ENCODE data around the gene DMAC2.
"Not testable (repeated sequence)": the region's sequence is repeated elsewhere in the genome, so short reads cannot be mapped to it uniquely, and the experiment has no call there.

The DMAC2 gene

DNA sequence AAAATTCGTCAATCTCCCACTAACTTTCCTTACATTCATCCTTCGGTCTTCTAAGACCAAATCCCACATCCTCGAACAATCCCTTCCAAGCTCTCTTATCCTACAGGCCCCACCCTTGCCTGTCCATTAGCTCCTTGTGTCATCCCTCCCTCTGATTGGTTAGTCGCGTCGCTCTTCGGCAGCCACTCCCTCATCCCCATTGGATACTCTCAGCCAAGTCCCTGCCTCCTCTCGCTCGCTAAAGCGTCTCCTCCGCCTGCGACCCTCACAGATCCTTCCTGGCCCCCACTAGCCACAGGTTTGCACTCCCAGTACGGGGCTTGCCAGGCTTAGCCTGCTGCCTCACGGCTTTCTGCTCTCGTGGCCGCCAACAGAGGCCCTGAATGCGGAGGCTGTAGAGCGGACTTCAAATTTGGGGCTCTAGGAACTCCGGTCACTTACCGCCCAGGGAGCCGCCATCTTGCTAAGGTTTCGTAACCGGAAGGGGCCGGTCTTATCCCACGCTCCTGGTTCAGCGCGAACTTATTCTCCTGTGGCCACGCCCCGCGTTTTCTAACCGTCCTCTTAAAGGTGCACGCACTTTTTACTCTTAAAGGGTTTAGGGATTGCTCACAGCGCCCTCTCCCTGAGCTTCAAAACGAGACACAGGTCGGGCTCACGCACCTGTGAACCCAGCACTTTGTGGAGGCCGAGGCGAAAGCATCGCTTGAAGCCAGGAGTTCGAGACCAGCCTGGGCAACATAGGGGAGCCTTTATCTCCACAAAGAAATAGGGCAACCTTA, at the start of gene DMAC2:
Gene DMAC2, minus strand, starts transcription at position 472 of the 782 bp plus-strand sequence. Its CDS starts 13 bp downstream, at position 459.
- DNase-seq = peak; percentile 99

DNA sequence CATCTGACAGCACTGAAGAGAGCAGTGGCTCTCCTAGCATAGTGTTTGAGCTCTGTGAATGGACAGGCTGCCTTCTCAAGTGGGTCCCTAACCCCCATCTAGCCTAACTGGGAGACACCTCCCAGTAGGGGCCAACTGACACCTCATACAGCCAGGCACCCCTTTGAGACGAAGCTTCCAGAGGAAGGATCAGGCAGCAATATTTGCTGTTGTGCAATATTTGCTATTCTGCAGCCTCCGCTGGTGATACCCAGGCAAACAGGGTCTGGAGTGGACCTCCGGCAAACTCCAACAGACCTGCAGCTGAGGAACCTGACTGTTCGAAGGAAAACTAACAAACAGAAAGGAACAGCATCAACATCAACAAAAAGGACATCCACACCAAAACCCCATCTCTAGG, 47.2 kb upstream of the DMAC2 start:
- not testable (repeated sequence) for DNase-seq

GRCh38 chr19:41484822-41485221, 45.1 kb upstream of the DMAC2 start:
- no peak for DNase-seq

GRCh38 chr19:41480336-41480735, 40.6 kb upstream of the DMAC2 start:
- no peak for DNase-seq

GRCh38 chr19:41479757-41480191, 40.1 kb upstream of the DMAC2 start:
- DNase-seq = no peak

DNA sequence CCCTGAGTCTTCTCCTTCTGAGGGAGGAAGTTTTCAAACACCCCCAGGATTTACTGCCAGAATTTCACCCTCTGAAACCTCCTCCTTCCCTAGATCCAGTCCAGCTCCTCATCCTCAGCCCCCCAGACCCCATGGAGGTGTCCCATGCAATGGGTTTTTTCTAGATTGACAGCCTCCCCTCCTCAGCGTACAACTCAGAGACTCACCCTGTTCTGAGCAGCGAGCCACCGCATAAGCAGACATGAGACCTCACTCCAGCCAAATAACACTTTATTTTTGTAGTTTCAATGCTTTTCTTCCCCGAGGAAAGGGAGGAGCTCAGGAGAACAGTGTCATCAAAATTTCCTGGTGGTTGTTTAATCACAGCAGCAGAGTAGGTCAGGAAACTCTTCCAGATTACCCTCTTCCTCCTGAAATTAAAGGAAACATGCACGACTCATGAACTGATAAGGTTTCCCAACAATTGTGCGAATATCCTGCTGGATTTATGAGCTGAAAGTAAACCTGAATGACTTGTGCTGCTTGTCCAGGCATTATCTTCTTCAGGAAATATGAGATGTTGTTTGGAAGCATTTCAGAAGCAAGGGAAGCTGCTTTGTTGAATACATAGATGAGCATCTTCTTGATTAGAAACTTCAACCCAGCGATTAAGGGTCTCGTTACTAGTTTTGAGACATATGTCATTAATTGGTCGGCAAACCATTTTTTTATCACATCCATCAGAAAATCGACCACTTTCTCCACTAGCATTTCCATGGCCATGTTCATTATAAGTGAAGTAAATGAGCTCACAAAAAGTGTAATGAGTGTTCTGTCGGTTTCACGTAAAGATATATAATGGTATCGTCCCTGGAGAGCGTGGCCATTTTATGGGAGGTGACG, 39.4 kb upstream of the DMAC2 start:
- no peak for DNase-seq

DNA sequence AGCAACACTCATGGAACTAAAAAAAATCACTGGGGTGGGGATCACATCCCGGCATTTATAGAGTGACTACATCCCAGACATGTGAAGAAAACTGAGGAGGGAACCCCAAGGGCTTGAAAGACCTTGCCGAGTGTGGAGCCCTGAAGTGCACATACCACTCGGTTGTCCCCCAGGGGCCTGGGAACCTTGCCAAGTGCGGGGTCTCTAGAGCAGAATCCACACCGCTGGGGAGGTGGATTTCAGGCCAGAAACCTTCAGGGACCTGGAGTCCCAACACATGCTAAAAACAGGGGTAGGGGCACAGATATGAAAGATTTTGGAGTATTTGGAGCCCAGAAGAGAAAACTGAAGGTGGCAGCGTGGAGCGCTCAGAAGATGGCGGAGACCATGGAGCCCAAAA, 38.5 kb upstream of the DMAC2 start:
- no peak for DNase-seq

DNA sequence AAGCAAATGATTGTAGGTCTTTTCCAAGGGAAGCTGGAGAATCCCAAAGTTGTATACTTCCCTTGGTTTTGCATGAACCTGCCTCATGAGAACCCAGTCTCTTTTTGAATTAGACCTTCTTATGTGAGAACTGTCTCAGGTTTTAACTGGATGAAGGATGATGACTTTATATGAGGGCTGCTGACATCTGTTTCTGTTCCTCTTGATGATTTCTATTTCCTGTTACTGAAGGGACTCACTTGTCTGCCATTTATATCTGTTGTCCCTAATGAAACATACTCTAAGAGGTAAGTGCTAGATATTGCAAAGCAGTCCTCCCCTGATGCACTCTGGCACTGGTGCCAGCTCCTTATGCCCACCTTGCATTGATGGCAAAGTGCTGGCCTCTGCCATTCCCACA, 36.9 kb upstream of the DMAC2 start:
- no peak for DNase-seq

GRCh38 chr19:41463257-41464256, 23.8 kb upstream of the DMAC2 start:
- DNase-seq = not testable (repeated sequence)

GRCh38 chr19:41462497-41462896, 22.8 kb upstream of the DMAC2 start:
- no peak for DNase-seq

GRCh38 chr19:41457241-41457640, 17.5 kb upstream of the DMAC2 start:
- DNase-seq = no peak

DNA sequence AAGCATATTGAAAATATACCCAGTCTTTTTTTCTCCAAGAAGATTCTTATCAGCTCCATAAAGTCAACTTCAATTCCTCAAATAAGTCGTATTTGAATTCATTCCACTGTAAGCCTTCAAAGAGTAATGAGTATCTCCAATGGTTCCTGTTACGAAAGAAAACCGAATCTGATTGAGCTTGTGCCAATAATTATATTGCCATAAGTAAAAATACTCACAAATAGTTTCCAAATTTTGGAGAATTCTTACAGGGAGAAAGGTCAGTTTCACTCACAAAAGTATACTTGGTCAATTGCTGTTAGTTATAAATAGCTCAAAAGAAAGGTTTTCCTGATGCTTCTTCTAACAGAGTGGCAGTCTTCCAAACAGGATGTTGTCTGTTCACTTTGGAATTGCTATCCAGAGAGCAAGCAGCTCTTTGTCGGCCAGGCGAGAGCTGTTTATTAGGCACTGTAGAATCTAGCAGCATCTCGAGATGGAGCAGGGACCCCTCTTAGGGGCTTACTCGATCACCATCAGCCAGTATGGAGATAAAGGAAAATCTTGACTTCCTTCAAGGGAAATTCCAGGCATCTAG, 16.7 kb upstream of the DMAC2 start:
- DNase-seq = no peak

- DNase-seq = no peak
Observed at GRCh38 chr19:41455936-41456335, 16.2 kb upstream of the DMAC2 start.

DNA sequence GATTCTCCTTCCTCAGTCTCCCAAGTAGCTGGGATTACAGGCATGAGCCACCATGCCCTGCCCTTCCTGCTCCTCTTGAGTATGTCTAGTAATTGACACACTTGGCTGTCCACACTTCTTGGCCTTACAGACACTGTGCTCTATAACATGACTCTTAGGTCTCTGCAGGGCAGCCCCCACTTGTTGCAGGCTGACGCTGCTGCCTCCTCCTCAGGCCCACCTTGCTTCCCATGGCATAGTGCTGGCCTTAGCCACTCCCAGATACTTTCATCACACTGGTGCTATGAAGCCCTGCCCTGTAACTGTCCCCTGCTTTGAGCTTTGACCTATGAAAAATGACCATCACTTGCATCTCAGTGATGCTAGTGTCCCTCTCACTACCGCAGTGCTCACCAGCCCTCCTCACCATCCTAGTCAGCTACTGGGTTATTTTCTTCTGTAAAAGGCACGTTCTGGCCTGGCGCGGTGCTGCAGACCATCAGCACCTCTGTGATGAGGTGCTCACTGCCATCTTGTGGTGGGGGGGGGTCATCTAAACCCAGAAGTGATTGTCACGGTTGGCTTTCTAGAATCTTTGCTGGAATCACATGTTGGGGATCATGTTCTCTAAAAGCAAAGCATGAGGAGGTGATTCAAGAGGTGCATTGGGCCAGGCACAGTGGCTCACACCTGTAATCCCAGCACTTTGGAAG, 13.0 kb upstream of the DMAC2 start:
- DNase-seq = no peak

- no peak for DNase-seq
Observed at GRCh38 chr19:41449865-41450178, 10.1 kb upstream of the DMAC2 start.

DNA sequence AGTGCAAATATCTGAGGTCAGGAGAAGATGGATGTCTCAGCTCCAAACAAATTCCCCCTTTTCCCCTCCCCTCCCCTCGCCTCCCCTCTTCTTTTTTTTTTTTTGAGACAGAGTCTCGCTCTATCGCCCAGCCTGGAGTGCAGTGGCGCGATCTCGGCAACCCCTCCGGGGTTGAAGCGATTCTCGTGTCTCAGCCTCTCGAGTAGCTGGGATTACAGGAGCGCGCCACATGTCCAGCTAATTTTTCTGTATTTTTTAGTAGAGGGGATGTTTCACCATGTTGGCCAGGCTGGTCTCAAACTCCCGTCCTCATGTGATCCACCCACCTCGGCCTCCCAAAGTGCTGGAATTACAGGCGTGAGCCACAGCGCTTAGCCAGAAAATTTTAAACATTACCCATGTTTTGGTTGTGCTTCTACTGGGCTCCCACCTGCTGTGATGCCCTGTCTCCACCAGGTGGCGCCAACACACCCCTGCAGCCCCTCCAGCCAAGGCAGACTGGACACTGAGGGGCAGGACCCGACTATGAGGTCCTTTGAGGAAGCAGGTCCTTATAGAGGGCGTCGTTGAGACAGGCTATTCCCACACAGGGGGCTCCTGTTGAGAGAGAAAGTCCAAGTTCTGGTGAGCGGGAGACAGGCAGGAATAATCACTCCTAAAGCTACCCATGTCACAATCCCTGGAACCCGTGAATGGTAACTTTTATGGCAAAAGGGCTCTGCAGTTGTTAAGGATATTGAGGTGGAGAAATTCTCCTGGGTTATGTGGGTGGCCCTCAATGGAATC, 9.6 kb upstream of the DMAC2 start:
- DNase-seq = peak; percentile 71

GRCh38 chr19:41447732-41448332, 8.1 kb upstream of the DMAC2 start:
- no peak for DNase-seq

GRCh38 chr19:41445575-41445974, 5.9 kb upstream of the DMAC2 start:
- no peak for DNase-seq

DNA sequence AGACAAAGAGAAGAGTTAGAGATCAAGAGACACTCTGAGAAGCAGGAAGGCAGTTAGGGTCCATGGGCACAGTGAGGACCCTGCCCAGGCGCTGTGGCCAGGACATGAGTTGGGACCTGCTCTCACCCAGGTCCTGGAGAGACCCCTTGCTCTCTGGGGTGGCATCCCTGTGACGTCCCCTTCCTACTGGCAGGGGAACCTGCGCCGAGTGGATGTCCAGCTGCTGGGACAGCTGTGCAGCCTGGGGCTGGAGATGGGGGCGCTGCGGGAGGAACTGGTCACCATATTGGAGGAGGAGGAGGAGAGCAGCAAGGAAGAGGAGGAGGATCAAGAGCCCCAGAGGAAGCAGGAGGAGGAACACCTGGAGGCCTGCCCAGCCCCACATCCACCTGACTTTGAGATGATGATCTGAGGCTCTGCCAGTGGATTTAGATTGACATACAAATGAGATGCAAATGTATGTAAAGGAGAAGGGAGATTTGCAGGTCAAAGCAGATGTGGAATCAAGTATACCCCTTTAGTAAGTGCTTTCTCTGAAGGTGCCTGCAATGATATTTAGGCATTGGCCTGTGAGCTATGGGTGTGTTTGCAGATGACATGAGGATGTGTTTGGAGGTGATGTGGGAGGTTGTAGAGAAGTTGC, 4.2 kb upstream of the DMAC2 start:
- no peak for DNase-seq

Measured in NCI-H748 treated with DMSO at 0.1 percent for 48 hours (cell line).